ENCODE results near the gene IRX5. TPM values are rescaled to one million over a fixed set of nuclear protein-coding genes. Genes with fewer than 3 reads are reported as not detected.

The IRX5 gene
- total RNA-seq, 2 donors from 2014 or later, result 0.13 TPM; not detected in 1

DNA sequence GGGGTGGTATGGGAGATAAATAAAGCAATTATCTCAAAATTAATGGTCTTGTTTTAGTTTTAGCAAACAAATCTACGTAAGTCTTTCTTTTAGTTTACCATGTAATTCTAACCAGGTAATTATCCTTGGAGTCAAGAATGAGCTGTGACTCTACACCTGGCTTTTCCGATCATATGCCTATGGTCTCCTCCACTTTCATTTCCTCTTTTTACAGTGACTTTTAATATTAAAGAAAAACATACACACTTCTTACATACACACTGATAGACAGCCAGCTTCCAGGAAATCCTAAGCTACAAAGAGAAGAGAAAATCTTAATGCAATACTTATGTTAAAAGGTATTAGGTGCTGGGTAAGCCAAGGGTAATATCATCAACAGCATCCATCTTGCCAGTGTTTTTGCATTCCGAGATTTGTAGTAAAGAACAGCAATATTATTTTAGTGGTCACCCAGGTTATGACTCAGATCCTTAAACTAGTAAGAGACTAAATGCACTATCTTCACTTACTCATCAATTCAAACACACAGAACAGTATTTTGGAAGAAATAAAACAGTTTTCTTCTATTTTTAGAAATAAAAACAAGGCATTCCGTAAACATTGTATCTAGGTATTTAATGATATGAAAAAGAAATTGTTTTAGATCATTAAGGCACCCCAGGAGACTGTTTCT, 4.4 kb upstream of the IRX5 start:
- Mint-ChIP-seq H3K27me3 (peaks cover 49% of the 10 kb centered on the region), H3K9me3 (peaks cover 15% of the 10 kb centered on the region), H3K4me1 (peaks cover 15% of the 10 kb centered on the region), H3K27ac (no peak overlapping the region), H3K36me3 (ENCODE audit: low read depth) (peaks cover 26% of the 10 kb centered on the region), H3K4me3 (no peak overlapping the region)
- ATAC-seq (replicated peaks), result no peak

DNA sequence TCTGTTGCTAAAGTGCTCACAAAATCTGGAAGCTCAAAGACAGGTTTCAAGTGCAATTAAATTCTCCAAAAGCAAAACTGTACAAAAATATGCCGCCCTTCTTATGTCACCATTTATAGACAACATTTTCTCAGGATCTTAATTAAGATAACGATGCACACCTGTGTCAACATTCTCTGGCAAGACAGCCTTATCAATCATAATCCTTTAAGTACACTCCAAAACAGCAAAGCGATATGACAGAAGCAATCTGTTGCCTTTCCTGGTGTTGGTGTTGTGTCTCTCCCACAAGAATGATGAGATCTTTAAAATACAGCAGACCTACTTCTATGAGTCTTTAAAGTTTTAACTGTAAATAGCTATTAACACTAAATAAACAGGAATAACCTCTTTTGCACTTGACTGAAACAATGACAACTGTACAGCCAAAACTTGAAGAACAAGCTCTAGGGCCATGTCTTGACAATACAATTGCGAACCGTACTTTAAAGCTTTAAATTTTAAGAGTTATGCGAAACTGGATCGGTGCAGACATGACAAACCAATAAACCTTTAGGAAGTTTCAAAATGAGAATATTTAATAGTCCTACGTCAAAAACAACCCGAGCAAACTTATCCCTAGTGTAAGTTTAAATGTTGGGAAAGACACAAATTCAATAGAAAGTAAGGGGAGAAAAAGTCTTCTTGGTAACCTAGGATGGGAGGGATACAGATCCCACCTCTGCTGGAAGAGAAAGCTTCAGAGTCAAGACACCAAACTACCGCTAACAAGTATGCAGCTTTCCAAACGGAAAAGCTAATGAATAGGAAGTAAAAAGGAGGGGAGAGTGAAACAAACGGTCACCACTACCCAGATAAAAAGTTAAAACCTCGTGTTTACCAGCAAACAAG, 3.3 kb upstream of the IRX5 start:
- peak overlapping the region; percentile 26 for H3K27ac Mint-ChIP-seq
- H3K4me1 Mint-ChIP-seq, result peaks cover 15% of the 10 kb centered on the region
- peaks cover 34% of the 10 kb centered on the region for H3K36me3 Mint-ChIP-seq (ENCODE audit: low read depth)
- H3K9me3 Mint-ChIP-seq, result peaks cover 15% of the 10 kb centered on the region
- peak overlapping the region; percentile 82 for H3K4me3 Mint-ChIP-seq
- H3K27me3 Mint-ChIP-seq, result peaks cover 52% of the 10 kb centered on the region
- ATAC-seq (replicated peaks), result no peak

DNA sequence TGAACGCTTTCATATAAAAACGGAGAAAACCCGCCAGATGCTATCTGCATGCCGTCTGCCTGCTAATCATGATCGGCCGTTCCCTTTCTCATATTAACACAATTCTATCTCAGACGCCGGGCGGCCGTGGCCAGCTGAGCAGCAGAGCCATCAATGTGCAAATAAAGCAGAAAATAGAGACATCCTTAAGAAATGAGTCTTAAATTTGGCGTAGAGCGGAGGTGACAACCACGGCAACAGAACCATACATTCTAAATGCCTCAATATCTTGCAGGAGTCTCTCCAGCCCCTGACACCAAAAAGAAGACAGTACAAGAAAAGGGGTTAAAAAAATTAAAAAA, 2.7 kb upstream of the IRX5 start:
- peaks cover 38% of the 10 kb centered on the region for H3K36me3 Mint-ChIP-seq (ENCODE audit: low read depth)
- H3K27ac Mint-ChIP-seq, result peak overlapping the region; percentile 26
- peaks cover 15% of the 10 kb centered on the region for H3K4me1 Mint-ChIP-seq
- H3K27me3 Mint-ChIP-seq, result peaks cover 54% of the 10 kb centered on the region
- H3K4me3 Mint-ChIP-seq, result peak overlapping the region; percentile 82
- H3K9me3 Mint-ChIP-seq, result peaks cover 15% of the 10 kb centered on the region
- no peak for ATAC-seq (replicated peaks)

DNA sequence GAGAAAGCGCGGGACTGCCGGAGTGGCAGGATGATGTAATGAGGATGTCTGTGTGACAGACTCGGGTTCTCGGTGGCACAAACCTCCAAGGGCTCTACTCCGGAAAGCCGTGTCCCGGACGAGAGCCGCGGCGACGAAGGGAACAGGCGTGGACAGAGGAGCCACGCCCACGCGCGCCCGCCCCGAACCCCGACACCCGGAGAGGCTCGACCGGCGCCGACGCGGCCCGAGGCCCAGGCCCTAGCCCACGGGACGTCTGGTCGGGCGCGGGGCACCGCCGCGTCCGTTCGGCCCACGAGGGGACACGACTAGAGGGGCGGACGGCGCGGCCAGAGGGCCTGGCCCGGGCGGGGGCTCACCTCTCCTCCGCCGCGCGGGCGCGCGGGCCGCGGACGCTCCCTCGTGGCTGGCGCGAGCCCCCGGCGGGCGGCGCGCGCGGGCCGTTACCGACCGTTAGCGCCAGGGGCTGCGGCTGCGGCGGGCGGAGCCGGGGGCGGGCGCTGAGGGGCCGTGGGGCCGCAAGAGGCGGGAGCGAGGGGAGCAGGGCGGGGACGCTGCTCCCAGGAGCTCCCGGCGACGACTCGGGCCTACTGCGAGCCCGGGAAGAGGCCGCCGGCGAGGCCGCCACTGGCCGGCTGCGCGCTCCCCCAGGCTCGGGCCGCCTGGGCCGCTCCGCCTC, 2.1 kb upstream of the IRX5 start:
- ATAC-seq (replicated peaks), result no peak
- Mint-ChIP-seq H3K9me3 (peaks cover 15% of the 10 kb centered on the region), H3K4me1 (peaks cover 15% of the 10 kb centered on the region), H3K36me3 (ENCODE audit: low read depth) (peaks cover 38% of the 10 kb centered on the region), H3K27ac (peak overlapping the region; percentile 26), H3K27me3 (peaks cover 50% of the 10 kb centered on the region), H3K4me3 (peak overlapping the region; percentile 82)

DNA sequence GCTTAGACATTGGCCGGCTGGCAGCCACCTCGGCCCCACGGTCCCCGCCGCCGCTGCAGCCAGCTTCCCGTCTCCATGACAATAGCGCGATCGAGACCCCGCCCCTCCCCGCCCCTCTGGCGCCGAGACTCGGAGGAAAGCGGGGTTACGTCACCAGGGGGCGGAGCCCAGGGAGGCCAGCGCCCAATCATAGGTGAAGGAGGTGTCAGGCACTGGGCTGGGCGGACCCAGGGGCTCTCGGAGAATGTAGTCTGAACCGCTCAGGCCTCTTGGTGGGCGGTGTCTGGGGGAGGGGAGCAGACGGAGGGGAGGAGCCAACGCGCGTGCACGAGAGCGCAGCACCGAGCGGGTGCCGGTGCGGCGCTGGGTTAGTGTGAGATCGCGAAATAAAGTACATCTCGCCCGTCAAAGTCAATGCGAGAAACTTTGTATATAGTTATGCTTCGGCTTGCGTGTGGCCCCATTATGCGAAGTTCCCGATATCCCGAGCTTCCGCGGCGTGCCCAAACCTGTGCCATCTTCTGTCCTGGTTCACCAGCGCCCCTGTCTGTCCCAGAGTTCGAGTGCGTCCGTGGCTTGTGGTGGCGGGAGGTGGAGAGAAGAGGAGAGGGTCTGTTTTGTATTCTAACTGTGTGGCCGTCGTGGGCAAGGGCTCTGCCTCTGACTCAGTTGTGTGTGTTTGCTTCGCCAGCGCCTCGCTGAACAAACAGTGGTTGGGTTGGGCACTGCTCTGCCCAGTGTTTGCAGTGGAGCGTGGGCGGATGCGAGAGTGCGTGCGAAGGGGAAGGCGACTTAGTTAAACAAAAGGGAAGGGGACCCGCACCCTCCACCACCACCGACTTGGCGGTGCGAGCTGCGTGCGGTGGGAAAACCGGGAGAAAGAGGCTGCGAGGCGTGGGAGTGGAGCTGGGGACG, 1.3 kb upstream of the IRX5 start:
- H3K4me1 Mint-ChIP-seq, result peaks cover 15% of the 10 kb centered on the region
- peak overlapping the region; percentile 60 for H3K27ac Mint-ChIP-seq
- peaks cover 53% of the 10 kb centered on the region for H3K27me3 Mint-ChIP-seq
- peak overlapping the region; percentile 76 for H3K4me3 Mint-ChIP-seq
- peaks cover 15% of the 10 kb centered on the region for H3K9me3 Mint-ChIP-seq
- peak; percentile 95 for ATAC-seq (replicated peaks)
- H3K36me3 Mint-ChIP-seq (ENCODE audit: low read depth), result peaks cover 38% of the 10 kb centered on the region

DNA sequence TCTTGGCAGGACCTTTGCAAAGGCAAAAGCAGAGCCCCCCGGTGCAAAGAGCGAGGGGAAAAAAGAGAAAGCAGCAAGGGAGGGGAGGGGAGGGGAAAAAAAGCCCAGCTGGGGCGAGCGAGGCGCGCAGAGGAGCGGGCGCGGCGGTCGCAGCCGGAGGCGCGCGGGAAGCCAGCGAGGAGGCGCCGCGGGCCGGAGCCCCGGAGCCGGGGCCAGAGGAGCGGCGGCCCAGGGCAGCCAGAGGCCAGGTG, 129 bp downstream of the IRX5 start:
- Mint-ChIP-seq H3K4me3 (peak overlapping the region; percentile 76), H3K27ac (no peak overlapping the region)
- no peak for ATAC-seq (replicated peaks)

DNA sequence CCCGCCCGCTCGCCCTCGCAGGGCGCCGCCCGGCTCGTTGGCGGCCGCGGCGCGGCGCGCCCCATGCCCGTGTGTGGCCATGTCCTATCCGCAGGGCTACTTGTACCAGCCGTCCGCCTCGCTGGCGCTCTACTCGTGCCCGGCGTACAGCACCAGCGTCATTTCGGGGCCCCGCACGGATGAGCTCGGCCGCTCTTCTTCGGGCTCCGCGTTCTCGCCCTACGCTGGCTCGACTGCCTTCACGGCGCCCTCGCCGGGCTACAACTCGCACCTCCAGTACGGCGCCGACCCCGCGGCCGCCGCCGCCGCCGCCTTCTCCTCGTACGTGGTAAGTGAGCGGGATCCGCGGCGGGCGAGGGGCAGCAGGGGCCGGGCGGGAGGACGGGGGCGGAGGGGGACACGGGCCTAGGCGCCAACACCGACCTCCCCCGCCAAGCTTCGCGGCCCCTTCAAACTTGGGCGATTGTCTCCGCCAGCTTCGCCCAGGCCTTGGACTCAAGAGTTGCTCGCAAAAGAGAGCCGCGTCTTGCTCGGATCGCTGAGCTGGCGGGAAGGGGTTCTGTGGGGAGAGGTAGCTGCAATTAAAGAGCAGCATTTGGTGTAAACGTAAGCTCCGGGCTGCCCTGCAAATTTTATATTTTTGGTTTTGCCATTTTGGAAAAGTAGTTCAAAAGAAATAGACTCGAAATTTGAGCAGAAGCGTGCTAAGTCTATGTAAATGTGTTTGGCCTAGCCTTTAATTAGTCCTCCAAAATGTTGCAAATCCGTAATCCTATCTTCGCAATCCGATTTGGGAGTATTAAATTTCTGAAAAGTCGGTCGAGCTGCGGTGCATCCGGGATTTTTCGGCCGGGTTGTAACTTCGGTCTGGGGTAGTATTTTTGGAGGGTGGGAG, 702 bp downstream of the IRX5 start:
- peaks cover 59% of the 10 kb centered on the region for H3K27me3 Mint-ChIP-seq
- no peak for ATAC-seq (replicated peaks)
- H3K9me3 Mint-ChIP-seq, result peaks cover 12% of the 10 kb centered on the region
- peak overlapping the region; percentile 76 for H3K4me3 Mint-ChIP-seq
- H3K4me1 Mint-ChIP-seq, result peaks cover 16% of the 10 kb centered on the region
- H3K36me3 Mint-ChIP-seq (ENCODE audit: low read depth), result peaks cover 40% of the 10 kb centered on the region
- no peak overlapping the region for H3K27ac Mint-ChIP-seq

More for the DNA sequence above, 129 bp downstream of the IRX5 start:
- H3K27me3 Mint-ChIP-seq, result peaks cover 61% of the 10 kb centered on the region
- H3K4me1 Mint-ChIP-seq, result peaks cover 15% of the 10 kb centered on the region
- peaks cover 15% of the 10 kb centered on the region for H3K9me3 Mint-ChIP-seq
- H3K36me3 Mint-ChIP-seq (ENCODE audit: low read depth), result peaks cover 38% of the 10 kb centered on the region

DNA sequence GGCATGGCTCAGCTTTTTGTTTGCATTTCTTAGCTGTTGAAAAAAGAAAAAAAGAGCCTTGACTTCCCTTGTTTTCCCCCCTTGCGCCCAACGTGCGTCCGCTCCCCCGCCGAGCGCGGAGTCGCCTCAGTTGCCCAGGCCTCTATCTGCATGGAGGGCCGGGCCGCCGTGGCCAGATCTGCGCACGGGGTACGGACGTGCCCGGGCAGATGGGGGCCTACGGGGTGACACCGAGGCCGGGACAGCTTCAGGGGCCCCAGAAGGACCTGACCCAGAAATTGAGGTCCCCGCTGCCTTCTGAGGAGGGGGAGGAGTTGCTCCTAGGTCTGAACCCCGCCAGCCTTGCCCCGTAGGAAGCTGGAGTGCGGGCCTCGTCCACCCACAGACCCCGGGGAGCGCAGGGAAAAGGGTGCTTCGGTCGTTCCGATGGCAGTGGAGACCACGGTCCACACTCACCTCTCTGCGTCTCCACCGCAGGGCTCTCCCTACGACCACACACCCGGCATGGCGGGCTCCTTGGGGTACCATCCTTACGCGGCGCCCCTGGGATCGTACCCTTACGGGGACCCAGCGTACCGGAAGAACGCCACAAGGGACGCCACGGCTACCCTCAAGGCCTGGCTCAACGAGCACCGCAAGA, 1.5 kb downstream of the IRX5 start:
- Mint-ChIP-seq H3K4me1 (peaks cover 19% of the 10 kb centered on the region), H3K4me3 (peak overlapping the region; percentile 49)
- ATAC-seq (replicated peaks), result no peak

DNA sequence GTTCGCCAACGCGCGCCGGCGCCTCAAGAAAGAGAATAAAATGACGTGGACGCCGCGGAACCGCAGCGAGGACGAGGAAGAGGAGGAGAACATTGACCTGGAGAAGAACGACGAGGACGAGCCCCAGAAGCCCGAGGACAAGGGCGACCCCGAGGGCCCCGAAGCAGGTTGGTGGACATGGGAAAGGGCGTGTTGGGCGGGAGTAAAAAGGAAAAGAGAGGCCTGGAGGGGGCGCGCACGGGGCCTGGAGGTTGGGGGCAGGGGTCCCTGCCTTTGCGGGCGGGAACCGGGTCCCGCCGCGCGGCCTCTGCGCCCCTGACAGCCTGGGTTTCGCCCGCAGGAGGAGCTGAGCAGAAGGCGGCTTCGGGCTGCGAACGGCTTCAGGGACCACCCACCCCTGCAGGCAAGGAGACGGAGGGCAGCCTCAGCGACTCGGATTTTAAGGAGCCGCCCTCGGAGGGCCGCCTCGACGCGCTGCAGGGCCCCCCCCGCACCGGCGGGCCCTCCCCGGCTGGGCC, 2.1 kb downstream of the IRX5 start:
- H3K4me3 Mint-ChIP-seq, result no peak overlapping the region
- peaks cover 14% of the 10 kb centered on the region for H3K4me1 Mint-ChIP-seq
- no peak for ATAC-seq (replicated peaks)
- H3K9me3 Mint-ChIP-seq, result peaks cover 1% of the 10 kb centered on the region
- peaks cover 37% of the 10 kb centered on the region for H3K36me3 Mint-ChIP-seq (ENCODE audit: low read depth)
- peaks cover 49% of the 10 kb centered on the region for H3K27me3 Mint-ChIP-seq
- H3K27ac Mint-ChIP-seq, result no peak overlapping the region

More for the DNA sequence above, 1.5 kb downstream of the IRX5 start:
- H3K36me3 Mint-ChIP-seq (ENCODE audit: low read depth), result peaks cover 43% of the 10 kb centered on the region
- H3K27me3 Mint-ChIP-seq, result peaks cover 56% of the 10 kb centered on the region
- H3K9me3 Mint-ChIP-seq, result peaks cover 8% of the 10 kb centered on the region
- no peak overlapping the region for H3K27ac Mint-ChIP-seq

DNA sequence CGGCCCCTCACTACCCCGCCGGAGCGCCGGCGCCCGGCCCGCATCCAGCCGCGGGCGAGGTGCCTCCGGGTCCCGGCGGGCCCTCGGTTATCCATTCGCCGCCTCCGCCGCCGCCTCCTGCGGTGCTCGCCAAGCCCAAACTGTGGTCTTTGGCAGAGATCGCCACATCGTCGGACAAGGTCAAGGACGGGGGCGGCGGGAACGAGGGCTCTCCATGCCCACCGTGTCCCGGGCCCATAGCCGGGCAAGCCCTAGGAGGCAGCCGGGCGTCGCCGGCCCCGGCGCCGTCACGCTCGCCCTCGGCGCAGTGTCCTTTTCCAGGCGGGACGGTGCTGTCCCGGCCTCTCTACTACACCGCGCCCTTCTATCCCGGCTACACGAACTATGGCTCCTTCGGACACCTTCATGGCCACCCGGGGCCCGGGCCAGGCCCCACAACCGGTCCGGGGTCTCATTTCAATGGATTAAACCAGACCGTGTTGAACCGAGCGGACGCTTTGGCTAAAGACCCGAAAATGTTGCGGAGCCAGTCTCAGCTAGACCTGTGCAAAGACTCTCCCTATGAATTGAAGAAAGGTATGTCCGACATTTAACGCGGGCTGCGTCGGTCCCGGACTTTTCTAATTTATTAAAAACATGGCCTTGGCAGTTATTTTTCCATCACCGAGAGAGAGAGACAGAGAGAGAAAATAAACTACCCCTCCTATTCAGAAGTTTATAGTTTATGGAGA, 2.8 kb downstream of the IRX5 start:
- Mint-ChIP-seq H3K36me3 (ENCODE audit: low read depth) (peaks cover 32% of the 10 kb centered on the region), H3K27me3 (peaks cover 45% of the 10 kb centered on the region), H3K4me1 (peaks cover 10% of the 10 kb centered on the region), H3K4me3 (no peak overlapping the region), H3K9me3 (no peaks in the 10 kb centered on the region), H3K27ac (no peak overlapping the region)
- no peak for ATAC-seq (replicated peaks)

DNA sequence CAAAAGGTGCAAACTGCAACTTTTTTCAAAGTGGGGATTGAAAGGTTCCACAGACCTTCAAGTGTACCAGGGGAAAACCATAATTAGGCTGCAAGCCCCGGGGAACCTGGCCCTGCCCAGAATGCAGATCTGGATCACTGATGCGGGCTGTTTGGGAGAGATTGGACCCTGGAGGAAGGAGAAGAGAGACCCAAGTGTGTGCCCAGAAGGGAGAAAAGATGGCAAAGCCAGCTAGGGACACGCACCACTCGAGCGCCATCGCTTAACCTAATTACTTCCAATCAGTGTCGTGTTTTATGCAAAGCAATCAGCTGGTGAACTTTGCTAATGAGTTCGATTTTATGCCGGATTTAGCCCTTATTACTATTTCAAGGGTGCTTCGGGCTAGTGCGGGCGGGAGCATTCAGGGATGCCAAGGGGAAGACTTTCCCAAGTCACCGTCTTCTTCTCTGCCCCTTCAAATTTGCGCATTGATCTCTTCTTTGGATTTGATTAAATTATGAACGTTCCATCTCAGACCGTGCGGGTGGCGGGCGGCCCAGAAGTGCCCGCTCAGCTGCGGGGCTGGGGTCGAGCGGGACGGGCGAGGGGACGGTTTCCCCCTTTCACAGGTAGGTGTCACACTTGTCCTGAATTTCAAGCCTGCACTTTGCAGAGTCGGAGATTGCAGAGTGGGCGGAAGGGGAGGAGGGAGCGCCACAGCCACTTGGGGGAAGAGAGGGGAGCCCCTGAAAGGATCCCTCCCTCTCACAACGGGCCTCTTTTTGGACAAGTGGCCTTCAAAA, 4.0 kb downstream of the IRX5 start:
- no peak for ATAC-seq (replicated peaks)
- H3K9me3 Mint-ChIP-seq, result no peaks in the 10 kb centered on the region
- peaks cover 51% of the 10 kb centered on the region for H3K27me3 Mint-ChIP-seq
- peaks cover 6% of the 10 kb centered on the region for H3K4me1 Mint-ChIP-seq
- peaks cover 26% of the 10 kb centered on the region for H3K36me3 Mint-ChIP-seq (ENCODE audit: low read depth)
- no peak overlapping the region for H3K4me3 Mint-ChIP-seq
- no peak overlapping the region for H3K27ac Mint-ChIP-seq

All from activated T-helper 17 cell treated with anti-CD3 and anti-CD28 coated beads, Interleukin-2, amount 50 U/mL, for 72 hours (primary cell).